IMR-90 (cell line): Measurements from ENCODE around the gene RPL18. TPM values are rescaled to one million over a fixed set of nuclear protein-coding genes. Genes with fewer than 3 reads are reported as not detected.

Source experiments
- ATAC-seq: fragments of 200-7000 bp; cut with Tn5 transposase; 2 replicates; pipeline ENCODE4 v1.9.1; 2020; ENCODE audit warnings: low read depth, mild to moderate bottlenecking, moderate library complexity
- BruUV-seq: library from RNA; stranded (reverse); fragments of 400-500 nt; replicated peaks from 2 replicates; lab custom pipeline; 2021; lab: Mats Ljungman, UMichigan
- CTCF ChIA-PET: fragments of 300-600 bp; formaldehyde crosslinking; extraction: SDS; loops from one replicate; lab custom pipeline; 2021; ENCODE audit warnings: antibody characterized with exemption; lab: Yijun Ruan, JAX
- POLR2A ChIA-PET: fragments of 300-600 bp; sonication (Branson Sonifier 250); formaldehyde crosslinking; loops from one replicate; lab custom pipeline; 2022; ENCODE audit warnings: antibody characterized with exemption; ENCODE audit not compliant: unreplicated experiment; lab: Charles Lee
- DNase-seq: peaks from one replicate; pipeline ENCODE4 v3.0.0; 2013
- H2AFZ ChIP-seq: replicated peaks from 2 replicates; pipeline ENCODE3; 2013; ENCODE audit warnings: low read length, mild to moderate bottlenecking; ENCODE audit not compliant: poor library complexity
- H2AK5ac ChIP-seq: 2 replicates; pipeline ENCODE4 v1.6.1; 2013; ENCODE audit warnings: low read depth, low read length, inconsistent platforms
- H2AK9ac ChIP-seq: replicated peaks from 2 replicates; pipeline ENCODE3; 2013; ENCODE audit warnings: mild to moderate bottlenecking, low read depth, low read length, moderate library complexity; ENCODE audit not compliant: poor library complexity
- H2BK120ac ChIP-seq: 2 replicates; pipeline ENCODE4 v1.6.1; 2013; ENCODE audit warnings: low read depth, low read length, inconsistent platforms
- H2BK15ac ChIP-seq: 3 replicates; pipeline ENCODE4 v1.6.1; 2013; ENCODE audit warnings: low read depth, low read length, inconsistent platforms
- H2BK20ac ChIP-seq: 2 replicates; pipeline ENCODE4 v1.6.1; 2013; ENCODE audit warnings: low read depth, mild to moderate bottlenecking, inconsistent platforms, low read length, moderate library complexity
- H2BK5ac ChIP-seq: 2 replicates; pipeline ENCODE4 v1.6.1; 2013; ENCODE audit warnings: mild to moderate bottlenecking, low read depth, low read length, inconsistent platforms; ENCODE audit not compliant: poor library complexity, severe bottlenecking
- H3K14ac ChIP-seq: replicated peaks from 2 replicates; pipeline ENCODE4 v1.6.1; 2013; ENCODE audit warnings: low read depth, low read length, inconsistent platforms
- H3K18ac ChIP-seq: 2 replicates; pipeline ENCODE4 v1.6.1; 2013; ENCODE audit warnings: low read depth, low read length, control low read depth
- H3K23ac ChIP-seq: 2 replicates; pipeline ENCODE4 v1.6.1; 2013; ENCODE audit warnings: low read depth, low read length, inconsistent platforms
- H3K27ac ChIP-seq: 2 replicates; pipeline ENCODE4 v1.5.1; 2013; ENCODE audit warnings: mild to moderate bottlenecking, control low read depth, low read length; ENCODE audit not compliant: insufficient read depth
- H3K27me3 ChIP-seq: 2 replicates; pipeline ENCODE4 v1.6.1; 2013; ENCODE audit warnings: low read length; ENCODE audit not compliant: control insufficient read depth, insufficient read depth
- H3K36me3 ChIP-seq: 2 replicates; pipeline ENCODE4 v1.6.1; 2013; ENCODE audit warnings: low read length, mixed read lengths; ENCODE audit not compliant: control insufficient read depth, insufficient read depth
- H3K4ac ChIP-seq: 2 replicates; pipeline ENCODE4 v1.6.1; 2013; ENCODE audit warnings: low read depth, low read length, inconsistent platforms
- H3K4me1 ChIP-seq: 2 replicates; pipeline ENCODE4 v1.6.1; 2013; ENCODE audit warnings: low read length, mixed read lengths; ENCODE audit not compliant: control insufficient read depth, insufficient read depth
- H3K4me2 ChIP-seq: 2 replicates; pipeline ENCODE4 v1.6.1; 2013; ENCODE audit warnings: low read depth, mild to moderate bottlenecking, control low read depth, low read length, moderate library complexity
- H3K4me3 ChIP-seq: 2 replicates; pipeline ENCODE4 v1.5.1; 2013; ENCODE audit warnings: low read depth, mild to moderate bottlenecking, control low read depth, low read length, moderate library complexity; ENCODE audit not compliant: insufficient read depth
- H3K56ac ChIP-seq: 2 replicates; pipeline ENCODE4 v1.6.1; 2013; ENCODE audit warnings: low read length, inconsistent platforms; ENCODE audit not compliant: insufficient read depth; ENCODE audit errors: extremely low read depth
- H3K79me1 ChIP-seq, 2 experiments: 2 replicates each; pipeline ENCODE4 v1.6.1; 2013; ENCODE audit warnings: low read length in 2 of 2, inconsistent platforms in 1 of 2, low read depth in 1 of 2
- H3K9ac ChIP-seq: 2 replicates; pipeline ENCODE4 v1.6.1; 2013; ENCODE audit warnings: low read depth, low read length, control low read depth
- H3K9me1 ChIP-seq: 2 replicates; pipeline ENCODE4 v1.6.1; 2013; ENCODE audit warnings: low read length, inconsistent platforms; ENCODE audit not compliant: insufficient read depth
- H3K9me3 ChIP-seq: 2 replicates; pipeline ENCODE4 v1.6.1; 2013; ENCODE audit warnings: low read length; ENCODE audit not compliant: control insufficient read depth, insufficient read depth
- H4K20me1 ChIP-seq: 2 replicates; pipeline ENCODE4 v1.6.1; 2013; ENCODE audit warnings: low read length, inconsistent platforms; ENCODE audit not compliant: insufficient read depth
- H4K5ac ChIP-seq: 2 replicates; pipeline ENCODE4 v1.6.1; 2013; ENCODE audit warnings: mild to moderate bottlenecking, low read depth, low read length, control low read depth
- H4K8ac ChIP-seq, 2 experiments: 2 replicates each; pipeline ENCODE4 v1.6.1; 2013; ENCODE audit warnings: low read depth in 2 of 2, low read length in 2 of 2, control low read depth in 1 of 2, inconsistent platforms in 1 of 2
- H4K91ac ChIP-seq: 2 replicates; pipeline ENCODE4 v1.6.1; 2013; ENCODE audit warnings: low read depth, low read length, inconsistent platforms; ENCODE audit not compliant: insufficient read depth
- BHLHE40 ChIP-seq: fragments of 150-350 bp; IDR thresholded peaks from 2 replicates; pipeline ENCODE4 v1.6.1; 2016; ENCODE audit warnings: mild to moderate bottlenecking, low read depth, low read length
- CHD1 ChIP-seq: IDR thresholded peaks from 2 replicates; pipeline ENCODE4 v1.6.1; 2012; ENCODE audit warnings: low read depth, low read length, improper control_type of control experiment
- FOS ChIP-seq: fragments of 150-350 bp; IDR thresholded peaks from 2 replicates; pipeline ENCODE4 v1.6.1; 2016; ENCODE audit warnings: low read depth, low read length
- MAZ ChIP-seq: IDR thresholded peaks from 2 replicates; pipeline ENCODE4 v1.6.1; 2012; ENCODE audit warnings: low read depth, mild to moderate bottlenecking, low read length, improper control_type of control experiment, moderate library complexity, borderline replicate concordance
- RAD21 ChIP-seq: IDR thresholded peaks from 2 replicates; pipeline ENCODE4 v1.6.1; 2012; ENCODE audit warnings: low read length, improper control_type of control experiment
- RFX5 ChIP-seq: IDR thresholded peaks from 2 replicates; pipeline ENCODE4 v1.8.0; 2012; ENCODE audit warnings: low read depth, mild to moderate bottlenecking, low read length, moderate library complexity
- WGBS, 2 experiments: methylation state at CpG; one replicate each; pipeline versions ENCODE4 v1.1.5 to v1.1.7; 2013; ENCODE audit warnings: missing lambda C conversion rate in 2 of 2; ENCODE audit not compliant: insufficient read length in 1 of 2; ENCODE audit errors: extremely low coverage in 2 of 2; 5-methylcytosine and 5-hydroxymethylcytosine counted together
- dilution Hi-C: fragments of 300-500 bp; cut with HindIII; formaldehyde crosslinking; loops from one replicate; pipeline ENCODE4 v1.14.3; 2018; ENCODE audit warnings: low sequenced_read_pairs; ENCODE audit not compliant: unreplicated experiment
- in situ Hi-C: fragments of 300-500 bp; cut with MboI; formaldehyde crosslinking; loops from 3 replicates; pipeline ENCODE4 v1.14.3; 2019; ENCODE audit warnings: low sequenced_read_pairs, inconsistent platforms, mixed read lengths
- intact Hi-C: fragments of 100-400 bp; cut with micrococcal nuclease; formaldehyde crosslinking; loops from 2 replicates; pipeline ENCODE4 v1.10.0; 2022
- polyA plus RNA-seq, 3 experiments: library from polyadenylated mRNA; depleted of rRNA; stranded (reverse); fragments of >200 nt; gene quantifications; 2 replicates each; pipeline ENCODE4 v1.2.3, GENCODE V29; 2012; ENCODE audit warnings: low replicate concordance in 1 of 3
- total RNA-seq: library from RNA; depleted of rRNA; stranded (reverse); fragments of >200 nt; gene quantifications from 2 replicates; pipeline ENCODE4 v1.2.3, GENCODE V29; 2012

Gene RPL18
- total and polyA plus RNA-seq, 2 of the 4 experiments (the other 2 are of a cell fraction) = 1,909 to 2,254 TPM

DNA sequence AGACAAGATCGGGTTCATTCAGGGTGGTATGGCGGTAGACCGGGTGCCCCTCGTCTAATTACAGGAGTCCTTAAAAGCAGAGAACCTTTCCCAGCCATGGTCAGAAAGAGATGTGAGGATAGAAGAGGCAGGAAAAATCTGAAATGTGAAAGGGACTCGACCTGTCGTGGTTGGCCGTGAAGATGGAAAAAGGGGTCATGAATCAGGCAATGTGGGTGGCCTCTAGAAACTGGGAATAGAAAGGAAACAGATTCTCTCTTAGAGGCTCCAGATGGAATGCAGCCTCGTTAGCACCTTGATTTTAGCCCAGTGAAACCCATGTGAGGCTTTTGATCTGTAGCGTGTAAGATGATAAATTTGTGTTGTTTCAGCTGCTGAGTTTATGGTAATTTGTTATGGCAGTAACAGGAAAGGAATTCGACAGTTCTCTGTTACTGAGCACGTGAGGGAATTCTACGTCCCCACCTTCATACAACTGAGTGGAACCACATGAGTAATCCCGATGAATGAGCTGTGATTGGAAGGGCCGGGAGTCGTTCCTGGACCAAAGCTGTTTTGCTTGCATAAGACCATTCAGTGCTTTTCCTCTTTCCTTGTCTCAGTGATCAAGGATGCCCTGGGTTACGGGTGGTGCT is 38.0 kb upstream of the RPL18 start (continued):
- TF ChIP-seq RAD21 = no peak

GRCh38 chr19:48654299-48655059 is 35.5 kb upstream of the RPL18 start:
- no peak overlapping the region for H4K91ac ChIP-seq
- H2BK20ac ChIP-seq = no peak overlapping the region
- H2AK5ac ChIP-seq = no peak overlapping the region
- CTCF ChIA-PET = no interaction called here
- no peak overlapping the region for H3K27ac ChIP-seq
- H3K4me3 ChIP-seq = no peak overlapping the region
- in situ Hi-C loops = no loop called here
- dilution Hi-C loops = no loop called here
- WGBS, 2 experiments = 40% methylated on average over 2 of the region's 11 CpGs; no CpG with 5 or more reads in 1 of the 2 experiments
- peak overlapping the region; percentile 24 for H2AFZ ChIP-seq
- H3K14ac ChIP-seq = no peak overlapping the region
- H3K9me3 ChIP-seq = peaks cover 3% of the 10 kb centered on the region; the same call in 1 of the 2 replicates
- no peaks in the 10 kb centered on the region for H4K20me1 ChIP-seq
- H3K18ac ChIP-seq = no peak overlapping the region
- no peak overlapping the region for H4K8ac ChIP-seq
- intact Hi-C loops = no loop called here
- peaks cover 3% of the 10 kb centered on the region for H3K4me1 ChIP-seq
- no peak overlapping the region for H3K23ac ChIP-seq
- no TSS peak for BruUV-seq
- H2BK15ac ChIP-seq = no peak overlapping the region
- H2BK120ac ChIP-seq = no peak overlapping the region
- H3K36me3 ChIP-seq = no peaks in the 10 kb centered on the region
- H2AK9ac ChIP-seq = peak overlapping the region; percentile 39
- DNase-seq (no peak), ATAC-seq (no peak)
- H4K5ac ChIP-seq = no peak overlapping the region
- peaks cover 3% of the 10 kb centered on the region for H3K9me1 ChIP-seq
- H3K4me2 ChIP-seq = no peak overlapping the region
- TF ChIP-seq FOS (no peak), CHD1 (no peak), BHLHE40 (no peak), MAZ (no peak), RFX5 (no peak), RAD21 (no peak)
- H2BK5ac ChIP-seq = no peak overlapping the region
- no peak overlapping the region for H3K56ac ChIP-seq
- H3K4ac ChIP-seq = no peak overlapping the region
- peaks cover 4% of the 10 kb centered on the region; the same call in 1 of the 2 replicates for H3K27me3 ChIP-seq
- POLR2A ChIA-PET = no interaction called here
- H3K9ac ChIP-seq = no peak overlapping the region
- no peaks in the 10 kb centered on the region for H3K79me1 ChIP-seq
